Activated CD4-positive, alpha-beta T cell treated with anti-CD3 and anti-CD28 coated beads for 1 hour (primary cell): ENCODE results near the gene DAGLA.

ENCODE experiments used
- DNase-seq: peaks from one replicate; pipeline ENCODE4 v3.0.0-alpha.2; 2020

Gene DAGLA

DNA sequence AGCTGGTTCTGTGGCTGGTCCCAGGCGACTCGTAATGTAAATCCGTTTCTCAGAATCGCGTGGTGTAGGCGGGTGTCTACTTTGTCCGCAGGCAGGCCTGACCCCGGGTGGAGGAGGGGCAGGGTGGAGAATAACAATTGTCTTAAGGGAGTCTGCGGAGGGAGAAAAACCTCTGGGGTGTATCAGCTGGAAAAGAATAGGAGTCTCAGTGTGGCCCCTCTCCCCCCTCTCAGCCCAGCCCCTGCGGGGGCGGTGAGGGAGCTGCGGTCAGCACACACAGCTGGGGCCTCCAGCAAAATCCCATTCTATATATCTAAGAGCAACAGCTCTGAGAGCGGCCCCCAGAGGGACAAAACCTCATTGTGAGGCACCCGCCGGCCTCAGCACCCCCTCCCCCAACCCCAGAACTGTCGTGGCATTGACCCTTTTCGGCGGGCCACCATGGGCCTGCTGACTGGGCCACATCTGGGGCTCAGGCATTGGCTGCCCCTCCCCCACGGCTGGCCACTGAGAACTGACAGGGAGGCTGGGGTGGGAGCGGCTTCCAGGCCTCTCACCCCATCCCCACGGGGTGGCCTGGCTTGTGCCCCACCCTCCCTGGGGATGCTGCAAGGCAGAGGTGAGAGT is 69.5 kb downstream of the DAGLA start:
- no peak for DNase-seq

DNA sequence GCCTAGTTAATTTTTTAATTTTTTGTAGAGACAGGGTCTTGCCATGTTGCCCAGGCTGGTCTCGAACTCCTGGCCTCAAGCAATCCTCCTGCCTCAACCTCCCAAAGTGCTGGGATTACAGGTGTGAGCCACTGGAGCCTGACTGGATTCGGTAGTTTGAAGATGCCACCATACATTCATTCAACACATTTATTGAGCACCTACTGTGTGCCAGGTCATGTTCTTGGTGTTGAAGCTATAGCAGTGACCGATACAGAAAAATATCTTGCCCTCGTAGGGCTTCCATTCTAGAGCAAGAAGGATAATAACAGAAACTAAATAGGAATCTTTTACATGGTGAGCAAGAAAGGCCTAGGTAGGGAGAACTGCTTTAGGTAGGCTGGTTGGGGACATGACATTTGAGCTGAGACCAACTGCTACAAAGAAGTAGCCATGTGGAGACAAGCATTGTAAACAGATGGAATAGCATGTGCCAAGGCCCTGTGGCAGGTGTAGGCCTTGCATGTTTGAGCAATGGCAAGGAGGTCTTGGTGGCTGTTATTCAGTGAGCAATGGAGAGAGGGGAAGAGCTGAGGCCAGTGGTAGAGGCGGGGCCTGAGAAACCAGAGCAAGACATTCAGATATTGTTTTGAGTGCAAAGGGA is 70.6 kb downstream of the DAGLA start:
- DNase-seq, result no peak

DNA sequence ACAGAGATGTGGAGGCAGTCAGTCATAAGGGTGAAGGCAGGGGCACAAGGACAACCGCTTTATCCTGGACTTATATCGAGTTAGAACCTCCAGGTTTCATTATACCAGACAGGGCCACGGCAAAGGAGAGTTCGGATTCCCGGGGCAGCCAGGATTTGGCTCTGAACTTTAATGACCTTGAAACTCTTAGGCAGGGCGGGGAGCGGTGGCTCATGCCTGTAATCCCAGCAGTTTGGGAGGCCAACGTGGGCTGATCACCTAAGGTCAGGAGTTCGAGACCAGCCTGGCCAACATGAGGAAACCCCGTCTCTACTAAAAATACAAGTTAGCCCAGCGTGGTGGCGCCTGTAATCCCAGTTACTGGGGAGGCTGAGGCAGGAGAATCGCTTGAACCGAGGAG is 71.2 kb downstream of the DAGLA start:
- DNase-seq, result no peak

DNA sequence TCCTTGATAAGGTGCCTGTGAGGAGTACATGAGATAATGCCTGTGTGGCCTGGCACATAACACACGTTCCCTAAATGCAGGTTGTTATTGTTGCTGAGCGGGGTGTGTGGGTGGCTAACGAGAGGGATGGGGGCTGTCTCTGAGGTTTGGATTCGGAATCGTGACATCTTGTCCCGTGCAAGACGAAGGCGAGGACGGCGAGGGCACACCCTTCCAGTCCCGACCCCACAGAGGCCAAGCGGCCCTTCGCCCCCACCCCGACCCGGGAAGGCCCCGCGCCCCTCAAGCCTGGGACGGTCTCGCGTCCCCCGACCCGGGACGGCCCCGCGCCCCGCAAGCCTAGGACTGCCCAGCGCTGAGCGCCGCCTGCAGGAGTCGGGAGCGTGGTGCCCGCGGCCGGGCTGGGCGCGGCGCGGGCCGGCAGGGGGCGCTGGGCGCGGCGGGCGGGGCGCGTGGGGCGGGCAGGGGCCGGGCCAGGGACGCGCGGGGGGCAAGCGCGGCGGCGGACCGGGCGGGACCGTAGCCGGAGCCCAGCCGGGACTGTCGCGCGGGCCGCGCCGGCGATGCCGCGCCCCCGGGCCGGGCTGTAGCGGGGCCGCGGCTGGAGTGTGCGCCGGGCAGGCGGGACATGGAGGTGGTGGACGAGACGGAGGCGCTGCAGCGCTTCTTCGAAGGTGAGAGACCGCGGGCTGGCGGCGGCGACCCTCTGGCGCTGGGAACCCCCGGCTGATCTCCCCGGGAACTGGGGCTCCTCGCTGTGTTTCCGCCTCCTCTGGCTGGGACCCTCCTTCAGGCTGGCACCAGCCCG is 72.1 kb downstream of the DAGLA start, which contains the start of gene MYRF:
Gene MYRF (plus strand): TSS at position 520 of the 808 bp plus-strand sequence. CDS start 109 bp downstream, at position 629.
- DNase-seq, result peak; percentile 31

DNA sequence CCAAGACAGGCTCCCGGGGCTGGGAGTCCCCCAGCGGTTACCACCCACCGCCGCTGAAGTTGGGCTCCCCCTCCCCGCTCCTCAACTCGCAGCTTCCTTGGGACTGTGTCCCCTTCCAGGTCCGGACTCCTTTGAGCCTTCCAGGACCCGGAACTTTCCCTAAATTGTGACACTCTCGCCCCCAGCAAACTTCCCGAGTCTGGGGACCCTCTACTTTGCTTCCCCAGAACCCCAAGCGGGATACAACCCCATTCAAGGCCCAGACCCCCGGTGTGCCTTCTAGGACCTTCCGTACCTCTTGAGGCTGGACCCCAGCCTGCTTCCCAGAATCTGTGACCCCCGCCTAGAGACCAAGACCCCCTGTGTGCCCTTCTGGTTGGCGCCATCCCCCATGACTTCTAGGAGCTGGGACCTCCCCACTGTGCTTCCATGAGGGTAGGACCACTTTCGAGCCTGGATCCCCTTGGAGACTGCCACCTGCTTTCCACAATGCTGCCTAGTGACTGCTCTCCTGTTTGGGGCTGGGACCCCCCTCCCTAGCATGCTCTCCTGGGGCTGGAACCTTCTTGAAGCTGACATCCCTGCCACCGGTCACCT is 72.8 kb downstream of the DAGLA start:
- DNase-seq, result no peak

DNA sequence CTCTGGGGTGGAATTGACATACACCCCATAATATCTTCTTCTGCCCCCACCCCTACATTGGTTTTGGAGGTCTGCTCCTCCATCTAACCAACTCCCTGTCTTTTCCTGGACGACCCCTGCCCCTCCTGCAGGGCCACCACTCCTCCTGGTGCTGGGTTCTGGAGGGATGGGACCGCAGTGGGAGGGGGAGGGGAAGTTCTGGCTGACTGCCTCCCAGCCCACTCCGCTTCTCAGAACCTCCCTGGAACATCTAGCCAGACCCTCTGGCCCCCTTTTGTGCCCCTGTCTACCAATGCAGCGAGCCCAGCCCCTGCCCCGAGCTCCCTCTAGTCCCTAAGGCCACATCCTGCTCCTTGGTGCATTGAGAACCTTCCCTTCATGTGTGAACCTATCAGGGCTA is 73.5 kb downstream of the DAGLA start:
- no peak for DNase-seq

DNA sequence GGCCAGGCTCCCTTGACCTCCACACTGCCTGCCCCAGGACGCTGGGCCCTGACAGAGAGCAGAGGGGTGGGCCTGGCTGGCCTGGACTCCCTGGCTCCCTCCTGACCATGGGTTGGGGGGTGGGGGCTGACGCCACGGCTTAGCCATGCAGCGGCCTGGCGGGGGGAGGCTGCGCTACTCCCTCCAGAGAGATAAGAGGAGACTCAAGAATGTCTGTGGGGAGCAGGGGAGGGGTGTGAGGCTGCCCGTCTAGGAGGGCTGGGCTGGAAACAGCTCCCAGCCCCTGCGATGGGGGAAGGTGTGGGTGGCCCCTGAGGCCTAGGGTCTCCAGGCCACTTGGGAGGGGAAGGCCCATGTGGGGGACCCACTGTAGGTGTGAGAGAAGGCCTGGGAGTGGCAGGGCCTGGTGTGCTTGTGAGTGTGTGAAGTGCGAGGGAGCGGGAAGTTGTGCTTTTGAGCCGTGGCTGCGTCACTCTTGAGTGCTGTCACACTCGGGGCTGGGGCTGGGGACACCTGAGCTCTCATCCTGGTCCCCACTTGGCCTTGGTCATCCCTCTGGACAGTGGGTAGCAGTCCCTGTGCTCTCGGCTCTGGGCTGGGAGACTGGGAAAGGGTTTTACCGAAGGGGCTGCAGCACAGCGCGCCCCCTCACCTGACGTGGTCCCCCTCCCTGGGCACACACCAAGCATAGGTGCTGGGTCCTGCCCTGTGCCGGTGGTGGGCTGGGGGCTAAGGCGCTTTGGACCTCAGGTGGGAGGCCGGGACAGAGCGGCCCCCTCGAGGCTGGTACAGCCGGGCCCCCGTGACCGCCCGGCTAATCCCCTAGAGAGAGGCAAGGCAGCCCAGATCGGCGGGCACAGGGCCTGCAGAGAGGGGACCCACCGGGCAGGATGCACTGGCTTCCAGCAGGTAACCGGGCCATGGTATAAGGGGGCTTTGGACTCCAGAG is 74.6 kb downstream of the DAGLA start:
- no peak for DNase-seq

DNA sequence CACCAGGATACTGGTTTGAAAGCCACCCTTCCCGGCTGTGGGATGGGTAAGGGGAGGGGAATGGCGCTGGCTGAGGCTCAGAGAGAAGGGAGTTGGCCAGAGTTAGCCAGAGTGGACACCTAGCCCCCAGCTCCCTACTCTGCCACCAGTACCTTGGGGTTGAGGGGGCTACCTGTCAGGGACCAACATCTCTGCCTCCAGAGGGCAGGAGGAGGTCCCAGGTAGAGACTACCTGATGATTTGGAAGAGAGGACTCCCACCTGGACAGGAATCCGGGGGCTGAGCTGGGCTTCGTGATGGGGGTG is 75.9 kb downstream of the DAGLA start:
- no peak for DNase-seq

DNA sequence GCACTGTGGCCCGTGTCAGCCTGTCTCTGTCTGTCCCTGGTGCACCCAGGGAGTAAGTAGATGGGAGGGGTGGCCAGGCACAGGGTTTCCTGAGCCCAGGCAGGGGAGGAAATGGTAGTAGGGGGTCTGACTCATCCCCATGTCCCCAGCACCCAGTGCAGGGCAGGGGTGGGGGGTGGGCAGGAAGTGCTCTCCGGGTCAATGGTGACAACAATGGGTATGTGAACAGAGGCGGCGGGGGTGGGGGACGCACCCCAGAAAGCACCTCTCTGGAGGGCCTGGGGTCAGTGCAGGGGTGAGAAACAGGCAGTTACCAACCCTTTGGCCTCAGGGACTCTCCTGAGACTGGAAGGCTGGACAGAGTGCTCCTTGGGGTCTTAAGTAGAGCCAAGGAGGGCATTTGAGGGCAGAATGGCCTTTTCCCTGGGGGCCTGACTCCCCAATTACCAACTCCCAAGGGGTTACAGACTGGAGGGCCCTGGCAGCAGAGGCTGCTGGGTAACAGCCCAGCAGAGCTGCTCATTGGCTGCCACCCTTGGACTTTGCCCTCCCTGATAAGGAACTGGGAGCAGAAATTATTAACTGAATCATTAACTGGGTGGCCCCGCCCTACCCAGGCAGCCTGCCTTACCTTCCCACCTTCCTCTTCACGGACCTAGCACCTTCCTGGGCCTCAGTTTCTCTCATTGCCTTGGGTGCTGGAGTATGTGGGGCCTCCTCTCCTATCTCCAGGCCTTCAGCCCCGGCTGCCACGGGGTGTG is 76.4 kb downstream of the DAGLA start:
- no peak for DNase-seq

DNA sequence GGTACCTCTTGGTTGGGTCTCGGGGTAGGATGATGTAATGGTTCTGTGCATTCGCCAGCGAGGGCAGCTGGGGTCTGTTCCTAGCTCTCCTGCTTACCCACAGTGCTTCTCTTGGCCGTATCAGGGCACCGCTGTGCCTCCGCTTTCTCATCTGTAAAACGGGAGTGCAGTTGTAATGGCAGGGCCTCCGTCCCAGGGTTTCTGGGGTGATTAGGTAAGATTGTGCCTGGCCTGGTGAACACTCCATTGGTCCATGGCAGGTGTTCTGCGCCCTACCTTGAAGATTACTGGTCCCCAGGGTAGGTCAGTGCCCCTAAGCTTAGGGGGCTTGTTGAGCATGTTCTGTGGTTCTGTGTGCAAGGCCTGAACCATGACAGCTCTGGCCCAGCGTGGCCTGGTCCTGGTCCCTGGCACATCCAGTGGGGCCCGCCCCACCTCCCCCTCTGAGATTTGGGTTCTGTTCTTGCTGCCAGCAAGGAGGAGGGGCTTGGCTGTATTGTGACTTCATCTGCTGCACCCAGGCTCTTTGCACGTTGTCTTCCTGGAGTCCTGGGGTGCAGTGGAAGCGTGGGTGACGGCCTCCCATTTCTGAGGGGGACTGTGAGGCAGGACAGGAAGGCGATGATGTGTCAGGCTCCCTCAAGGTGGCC is 77.1 kb downstream of the DAGLA start:
- DNase-seq, result no peak

DNA sequence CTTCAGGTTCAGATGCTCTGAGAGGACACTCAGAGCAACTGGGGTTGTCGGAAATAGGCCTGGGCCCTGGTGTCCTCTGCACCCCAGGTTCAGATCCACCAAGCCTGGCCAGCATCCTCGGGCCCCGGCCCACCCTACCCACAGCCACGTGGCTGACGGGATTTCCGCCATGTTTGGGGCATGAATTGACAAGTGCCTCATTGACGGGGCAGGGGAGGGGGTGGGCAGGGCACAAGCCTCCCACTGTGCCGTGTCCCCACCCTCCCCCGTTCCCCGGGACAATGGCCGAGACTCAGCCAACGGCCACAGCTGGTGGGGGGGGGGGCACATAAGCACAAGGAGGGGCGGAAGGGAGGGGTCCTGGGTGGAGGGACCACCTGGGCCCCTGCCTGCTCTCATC is 80.8 kb downstream of the DAGLA start:
- DNase-seq, result no peak

DNA sequence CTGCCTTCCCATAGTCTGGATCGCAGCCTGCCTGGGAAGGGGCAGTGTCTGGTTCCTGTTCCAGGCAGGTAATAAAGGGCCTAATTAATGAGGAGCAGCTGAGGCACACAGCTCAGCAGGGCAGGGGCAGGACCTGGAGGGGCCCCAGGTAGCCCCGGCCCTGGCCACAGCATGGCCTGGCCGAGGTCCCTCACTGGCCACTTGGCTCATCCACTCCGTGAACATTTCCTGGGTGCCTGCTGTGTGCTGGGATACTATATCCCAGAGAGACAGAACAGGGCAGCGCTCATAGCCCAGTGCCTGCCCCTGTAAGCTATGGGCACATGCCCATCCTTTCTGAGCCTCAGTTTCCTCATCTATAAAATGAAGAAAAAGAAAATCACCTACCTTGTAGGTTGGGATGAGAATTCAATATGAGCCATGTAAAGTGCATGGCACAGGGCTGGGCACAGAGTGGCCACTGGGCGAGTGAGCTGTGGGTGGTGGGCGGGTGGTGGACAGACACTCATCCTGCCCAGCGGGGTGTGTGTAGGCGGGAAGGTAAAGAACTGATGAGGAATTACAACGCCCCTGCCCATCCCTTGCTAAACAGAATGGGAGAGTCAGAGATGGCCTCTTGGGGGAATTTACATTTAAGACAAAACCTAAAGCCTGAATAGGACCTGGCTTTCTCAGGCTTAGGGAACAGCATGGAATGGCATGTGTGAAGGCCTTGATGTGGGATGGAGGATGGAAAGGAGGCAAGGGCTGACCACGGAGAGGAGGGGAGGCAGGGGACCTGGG is 81.4 kb downstream of the DAGLA start:
- DNase-seq, result no peak

DNA sequence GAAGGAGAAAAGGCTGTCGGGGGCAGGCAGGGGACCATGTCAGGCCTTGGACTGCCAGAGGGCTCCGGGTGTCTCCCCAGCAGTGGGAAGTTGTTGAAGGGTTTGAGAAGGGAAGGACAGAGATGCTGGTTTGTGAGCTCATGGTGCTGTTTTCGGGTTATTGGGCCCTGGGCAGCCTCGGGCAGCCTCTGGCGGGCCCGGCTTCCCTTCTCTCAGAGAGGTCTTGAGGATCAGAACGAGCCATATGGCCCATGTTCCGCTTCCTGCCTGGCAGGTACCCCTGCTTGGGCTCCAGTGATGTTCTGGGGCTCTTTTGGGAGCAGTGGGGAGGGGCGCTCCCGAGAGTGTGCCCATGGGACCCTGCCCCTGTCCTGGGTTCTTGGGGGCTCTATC is 82.0 kb downstream of the DAGLA start:
- no peak for DNase-seq

DNA sequence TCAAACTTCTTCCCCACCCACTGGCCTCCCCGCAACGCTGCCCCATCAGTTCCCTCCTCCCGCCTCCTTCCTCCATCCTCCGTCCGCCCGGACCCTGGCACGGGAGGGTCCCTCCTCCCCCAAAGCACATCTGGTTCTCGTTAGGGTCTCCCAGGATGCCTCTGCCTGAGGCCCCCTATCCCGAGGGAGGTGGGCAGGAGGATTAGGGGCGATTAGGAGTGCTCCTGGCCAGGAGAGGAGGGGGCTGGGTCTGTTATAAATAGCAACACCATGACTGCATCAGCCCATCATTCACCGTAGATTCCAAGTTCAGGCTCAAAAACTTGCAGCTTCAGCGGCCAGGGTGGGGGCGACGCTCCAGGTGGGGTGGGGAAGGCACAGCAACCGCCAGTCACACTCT is 82.6 kb downstream of the DAGLA start:
- DNase-seq, result no peak

DNA sequence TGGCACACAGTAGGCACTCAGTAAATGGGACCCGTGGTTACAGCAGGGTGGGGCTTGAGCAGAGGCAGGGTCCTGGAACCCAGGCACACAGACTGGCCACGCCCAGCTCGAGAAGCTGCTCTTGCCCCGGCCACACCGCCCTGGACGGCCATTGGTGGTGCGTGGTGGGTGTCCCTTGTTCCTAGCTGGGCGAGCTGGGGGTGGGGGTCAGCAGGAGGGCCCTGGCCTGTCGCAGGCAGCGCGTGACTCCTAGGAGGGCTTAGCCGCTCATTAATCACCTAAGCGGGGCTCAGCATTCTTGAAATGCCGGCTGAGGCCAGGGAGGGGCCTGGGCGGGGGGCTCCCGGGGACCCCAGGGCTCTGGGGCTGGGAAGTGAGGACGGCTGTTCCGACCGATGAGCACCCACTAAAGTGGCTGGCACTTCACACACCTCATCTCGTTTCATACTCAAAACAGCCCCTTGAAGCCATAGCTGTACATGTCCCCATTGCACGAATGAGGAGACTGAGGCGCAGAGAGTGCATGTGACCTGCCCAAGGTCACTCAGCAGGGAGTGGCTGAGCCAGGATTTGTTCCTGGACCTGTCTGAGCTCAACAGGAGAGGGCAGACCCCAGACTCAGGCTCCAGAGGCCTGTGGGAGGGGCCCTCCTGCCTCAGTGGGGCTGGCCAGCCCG is 83.9 kb downstream of the DAGLA start:
- DNase-seq, result no peak

DNA sequence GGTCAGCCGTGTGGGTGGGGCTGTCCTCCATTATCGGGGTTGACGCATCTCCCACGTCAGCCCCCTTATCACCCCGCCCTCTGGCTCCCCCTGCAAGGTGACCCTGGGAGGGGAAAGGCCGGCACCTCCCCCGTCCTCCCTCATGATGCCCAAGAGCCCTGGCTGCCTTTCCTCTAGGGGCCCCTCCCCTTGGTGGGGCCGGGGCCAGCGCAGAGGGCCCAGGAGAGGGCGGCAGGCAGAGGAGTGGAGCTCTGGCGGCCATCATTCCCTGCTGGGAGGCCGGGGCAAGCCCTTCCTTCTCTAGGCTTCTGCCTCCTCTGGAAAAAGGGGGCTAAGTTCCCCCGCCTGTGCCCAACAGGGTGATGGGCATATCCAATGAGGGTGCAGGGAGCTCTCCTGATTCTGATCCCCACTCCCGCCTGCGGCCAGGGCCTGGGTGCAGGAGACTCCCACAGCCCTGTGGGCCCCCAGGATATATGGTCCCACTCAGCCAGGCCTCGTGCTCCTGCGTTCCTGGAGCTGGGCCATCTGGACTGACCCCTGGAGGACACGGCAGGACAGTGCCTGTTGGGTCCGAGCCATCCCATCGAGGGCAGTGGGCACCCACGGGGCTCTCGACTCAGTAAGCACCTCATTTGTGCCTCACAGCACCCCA is 84.5 kb downstream of the DAGLA start:
- no peak for DNase-seq

DNA sequence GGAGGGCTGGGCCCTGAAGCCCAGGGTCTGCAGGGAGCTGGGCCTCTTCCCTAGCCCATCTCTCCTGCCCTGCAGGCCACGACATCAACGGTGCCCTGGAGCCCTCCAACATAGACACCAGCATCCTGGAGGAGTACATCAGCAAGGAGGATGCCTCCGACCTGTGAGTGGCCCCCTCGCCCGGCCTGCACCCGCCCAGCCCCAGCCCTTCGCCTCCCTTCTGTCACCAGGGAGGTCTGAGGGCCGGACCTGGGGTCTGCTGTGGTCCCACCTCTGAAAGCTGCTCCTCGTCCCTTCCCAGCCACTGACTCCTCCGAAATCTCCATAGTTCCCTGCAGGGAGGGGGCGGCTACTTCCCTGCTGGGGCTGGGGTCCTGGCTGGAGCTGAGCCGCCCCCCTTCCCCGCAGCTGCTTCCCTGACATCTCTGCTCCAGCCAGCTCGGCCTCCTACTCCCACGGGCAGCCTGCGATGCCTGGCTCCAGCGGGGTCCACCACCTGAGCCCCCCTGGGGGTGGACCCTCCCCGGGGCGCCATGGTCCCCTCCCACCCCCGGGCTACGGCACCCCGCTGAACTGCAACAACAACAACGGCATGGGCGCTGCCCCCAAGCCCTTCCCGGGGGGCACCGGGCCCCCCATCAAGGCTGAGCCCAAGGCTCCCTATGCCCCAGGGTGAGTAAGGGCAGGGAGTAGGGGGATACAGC is 85.5 kb downstream of the DAGLA start:
- no peak for DNase-seq

DNA sequence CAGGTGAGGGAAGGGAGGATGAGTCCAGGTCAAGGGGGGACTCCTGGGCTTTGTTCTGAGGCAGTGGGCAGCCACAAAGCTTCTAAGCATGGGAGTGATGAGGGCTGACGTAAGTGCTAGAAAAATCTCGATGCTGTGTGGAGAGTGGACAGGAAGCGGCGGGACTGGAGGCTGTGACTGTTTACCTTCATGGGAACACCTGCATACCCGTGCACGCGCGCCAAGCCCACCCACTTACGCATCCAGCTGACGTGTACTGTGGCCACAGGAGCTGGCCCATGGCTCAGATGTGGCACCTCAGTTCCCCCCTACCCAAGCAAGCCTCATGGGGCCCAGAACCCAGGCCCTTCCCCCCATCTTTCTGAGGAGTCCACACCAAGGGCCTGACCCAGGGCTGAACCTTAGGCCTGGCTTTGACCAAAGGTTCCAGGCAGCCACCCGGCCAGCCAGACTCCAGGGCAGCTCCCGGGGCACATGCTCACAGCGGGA is 86.2 kb downstream of the DAGLA start:
- no peak for DNase-seq
